Measurements from ENCODE around the gene DISP3. TPM values are rescaled to one million over a fixed set of nuclear protein-coding genes. Genes with fewer than 3 reads are reported as not detected.

The DISP3 gene
- total and polyA plus RNA-seq, 8 donors, result 0.13 to 6.7 (median 0.74) TPM

- DNase-seq, result no peak
- Histone ChIP-seq H3K36me3 (no peaks in the 10 kb centered on the region), H3K4me1 (no peaks in the 10 kb centered on the region), H3K27ac (no peak overlapping the region), H3K9me3 (no peaks in the 10 kb centered on the region), H3K27me3 (no peaks in the 10 kb centered on the region), H3K4me3 (no peak overlapping the region)
- intact Hi-C loops (cut with DNase I), result no loop called here
- no peak for TF ChIP-seq CTCF (IDR thresholded peaks at IDR 0.05)
- no peak for ATAC-seq
- 66 to 75% methylated on average over 5 of the region's 5 CpGs for WGBS, 2 donors
- FAIRE-seq, result no peak
Observed at GRCh38 chr1:11450310-11450709, 28.6 kb upstream of the DISP3 start.

GRCh38 chr1:11453742-11454491, 25.0 kb upstream of the DISP3 start:
- no peaks in the 10 kb centered on the region for H3K27me3 ChIP-seq
- no peaks in the 10 kb centered on the region for H3K4me1 ChIP-seq
- no peak for ATAC-seq
- no peak overlapping the region for H3K4me3 ChIP-seq
- DNase-seq, result no peak
- H3K36me3 ChIP-seq, result no peaks in the 10 kb centered on the region
- H3K27ac ChIP-seq, result no peak overlapping the region
- intact Hi-C loops (cut with DNase I), result no loop called here
- no peak for FAIRE-seq
- WGBS, 2 donors, result 25% methylated on average over 27 of the region's 27 CpGs
- TF ChIP-seq CTCF (IDR thresholded peaks at IDR 0.05), result no peak
- H3K9me3 ChIP-seq, result no peaks in the 10 kb centered on the region

GRCh38 chr1:11455967-11456570, 22.9 kb upstream of the DISP3 start:
- intact Hi-C loops (cut with DNase I), result no loop called here
- Histone ChIP-seq H3K9me3 (no peaks in the 10 kb centered on the region), H3K36me3 (no peaks in the 10 kb centered on the region), H3K27ac (no peak overlapping the region), H3K4me1 (no peaks in the 10 kb centered on the region), H3K27me3 (no peaks in the 10 kb centered on the region), H3K4me3 (no peak overlapping the region)
- no peak for TF ChIP-seq CTCF (IDR thresholded peaks at IDR 0.05)
- 50 to 55% methylated on average over 11 of the region's 11 CpGs for WGBS, 2 donors
- ATAC-seq, result no peak
- FAIRE-seq, result no peak
- DNase-seq, result no peak

- intact Hi-C loops (cut with DNase I), result no loop called here
- ATAC-seq (no peak), DNase-seq (no peak), FAIRE-seq (no peak)
- Histone ChIP-seq H3K27me3 (no peaks in the 10 kb centered on the region), H3K36me3 (no peaks in the 10 kb centered on the region), H3K9me3 (no peaks in the 10 kb centered on the region), H3K27ac (no peak overlapping the region), H3K4me1 (no peaks in the 10 kb centered on the region), H3K4me3 (no peak overlapping the region)
- TF ChIP-seq CTCF (IDR thresholded peaks at IDR 0.05), result no peak
- whole genome bisulfite sequencing, 2 donors, result 69 to 75% methylated on average over 4 of the region's 4 CpGs
Observed at GRCh38 chr1:11456965-11457364, 22.0 kb upstream of the DISP3 start.

- Histone ChIP-seq H3K27me3 (no peaks in the 10 kb centered on the region), H3K9me3 (no peaks in the 10 kb centered on the region), H3K27ac (peak overlapping the region in 1 of 4 donors; percentile 37), H3K4me1 (no peaks in the 10 kb centered on the region), H3K36me3 (no peaks in the 10 kb centered on the region), H3K4me3 (no peak overlapping the region)
- DNase-seq (peak in 2 of 6 donors; percentile 11 to 36), ATAC-seq (peak in 3 of 4 donors; percentile 52 to 66 (median 64)), FAIRE-seq (no peak)
- TF ChIP-seq CTCF (IDR thresholded peaks at IDR 0.05), result no peak
- WGBS, 2 donors, result 23 to 27% methylated on average over 15 of the region's 15 CpGs
- intact Hi-C loops (cut with DNase I), result no loop called here
Observed at GRCh38 chr1:11458811-11459275, 20.1 kb upstream of the DISP3 start.

All from pancreas (tissue), 10 donors.